Measurements from ENCODE around the gene TTC28. TPM values are rescaled to one million over a fixed set of nuclear protein-coding genes. Genes with fewer than 3 reads are reported as not detected.
"Not testable (repeated sequence)": the region's sequence is repeated elsewhere in the genome, so short reads cannot be mapped to it uniquely, and the experiment has no call there.

The TTC28 gene
- total RNA-seq, 4 donors from 2014 or later = 43.8 to 130 (median 92.0) TPM

DNA sequence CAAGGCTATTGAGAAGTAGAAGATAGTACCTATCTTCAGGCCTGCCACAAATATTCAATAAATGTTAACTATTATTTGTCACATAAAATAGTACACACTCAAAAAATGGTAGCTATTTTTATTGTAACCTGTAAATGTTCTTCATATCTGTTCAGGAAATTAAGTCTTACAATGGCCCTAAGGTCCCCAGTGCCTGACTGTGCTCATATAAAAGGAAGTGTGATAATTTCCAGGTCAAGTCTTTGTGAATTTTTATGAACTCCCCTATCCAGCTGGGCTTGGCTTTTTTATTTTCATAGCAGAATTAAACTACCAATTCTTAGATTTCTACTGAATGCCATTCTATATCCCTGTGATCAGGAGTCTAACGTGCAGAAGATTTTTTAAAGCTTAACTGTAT lies 476.4 kb downstream of the TTC28 start:
- intact Hi-C loops (cut with DNase I; ENCODE audit: low total_unique reads) = no loop called here
- no peak overlapping the region for H3K27ac ChIP-seq
- DNase-seq = no peak

DNA sequence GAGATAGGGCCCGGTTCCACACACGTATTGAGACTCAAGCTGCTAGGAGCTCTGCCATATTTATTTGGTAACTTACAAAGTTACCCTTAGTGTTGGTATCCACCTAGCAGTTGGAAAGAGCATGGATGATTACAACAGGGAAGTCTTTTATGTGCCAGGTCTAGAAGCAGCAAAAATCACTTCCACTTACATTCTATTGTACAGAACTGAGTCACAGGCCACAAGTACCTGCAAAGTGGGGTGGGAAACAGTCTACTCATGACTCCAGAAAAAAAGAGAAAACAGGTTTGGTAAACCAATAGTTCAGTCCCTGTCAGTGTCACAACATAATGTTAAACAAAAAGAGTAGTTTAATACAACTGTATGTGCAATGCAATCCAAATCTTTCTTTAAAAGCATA lies 480.9 kb downstream of the TTC28 start:
- intact Hi-C loops (cut with DNase I; ENCODE audit: low total_unique reads) = no loop called here
- no peak overlapping the region for H3K4me3 ChIP-seq
- no peaks in the 10 kb centered on the region for H3K27me3 ChIP-seq
- H3K27ac ChIP-seq = no peak overlapping the region
- no peaks in the 10 kb centered on the region for H3K36me3 ChIP-seq
- DNase-seq = no peak
- TF ChIP-seq POLR2A (IDR thresholded peaks at IDR 0.05) = no peak
- TF ChIP-seq, protein P1, sequence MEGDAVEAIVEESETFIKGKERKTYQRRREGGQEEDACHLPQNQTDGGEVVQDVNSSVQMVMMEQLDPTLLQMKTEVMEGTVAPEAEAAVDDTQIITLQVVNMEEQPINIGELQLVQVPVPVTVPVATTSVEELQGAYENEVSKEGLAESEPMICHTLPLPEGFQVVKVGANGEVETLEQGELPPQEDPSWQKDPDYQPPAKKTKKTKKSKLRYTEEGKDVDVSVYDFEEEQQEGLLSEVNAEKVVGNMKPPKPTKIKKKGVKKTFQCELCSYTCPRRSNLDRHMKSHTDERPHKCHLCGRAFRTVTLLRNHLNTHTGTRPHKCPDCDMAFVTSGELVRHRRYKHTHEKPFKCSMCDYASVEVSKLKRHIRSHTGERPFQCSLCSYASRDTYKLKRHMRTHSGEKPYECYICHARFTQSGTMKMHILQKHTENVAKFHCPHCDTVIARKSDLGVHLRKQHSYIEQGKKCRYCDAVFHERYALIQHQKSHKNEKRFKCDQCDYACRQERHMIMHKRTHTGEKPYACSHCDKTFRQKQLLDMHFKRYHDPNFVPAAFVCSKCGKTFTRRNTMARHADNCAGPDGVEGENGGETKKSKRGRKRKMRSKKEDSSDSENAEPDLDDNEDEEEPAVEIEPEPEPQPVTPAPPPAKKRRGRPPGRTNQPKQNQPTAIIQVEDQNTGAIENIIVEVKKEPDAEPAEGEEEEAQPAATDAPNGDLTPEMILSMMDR (IDR thresholded peaks at IDR 0.05) = no peak
- peaks cover 0 to 3% of the 10 kb centered on the region in 2 donors for H3K4me1 ChIP-seq
- no peaks in the 10 kb centered on the region for H3K9me3 ChIP-seq

More for the DNA sequence above, 476.4 kb downstream of the TTC28 start:
- Histone ChIP-seq H3K4me3 (no peak overlapping the region), H3K4me1 (peaks cover 0 to 3% of the 10 kb centered on the region in 2 donors), H3K27me3 (no peaks in the 10 kb centered on the region), H3K36me3 (no peaks in the 10 kb centered on the region), H3K9me3 (no peaks in the 10 kb centered on the region)
- TF ChIP-seq POLR2A (IDR thresholded peaks at IDR 0.05) = no peak
- TF ChIP-seq, protein P1 (IDR thresholded peaks at IDR 0.05) = no peak

DNA sequence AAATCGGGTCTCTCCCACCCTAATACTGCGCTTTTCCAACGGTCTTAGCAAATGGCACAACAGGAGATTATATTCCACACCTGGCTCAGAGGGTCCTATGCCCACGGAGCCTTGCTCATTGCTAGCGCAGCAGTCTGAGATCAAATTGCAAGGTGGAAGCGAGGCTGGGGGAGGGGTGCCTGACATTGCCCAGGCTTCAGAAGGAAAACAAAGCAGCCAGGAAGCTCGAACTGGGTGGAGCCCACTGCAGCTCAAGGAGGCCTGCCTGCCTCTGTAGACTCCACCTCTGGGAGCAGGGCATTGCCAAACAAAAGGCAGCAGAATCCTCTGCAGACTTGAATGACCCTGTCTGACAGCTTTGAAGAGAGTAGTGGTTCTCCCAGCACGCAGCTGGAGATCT lies 488.1 kb downstream of the TTC28 start:
- H3K9me3 ChIP-seq; intact Hi-C loops (cut with DNase I; ENCODE audit: low total_unique reads); H3K4me1 ChIP-seq; H3K36me3 ChIP-seq; H3K27me3 ChIP-seq; H3K27ac ChIP-seq; H3K4me3 ChIP-seq; DNase-seq: not testable (repeated sequence)

DNA sequence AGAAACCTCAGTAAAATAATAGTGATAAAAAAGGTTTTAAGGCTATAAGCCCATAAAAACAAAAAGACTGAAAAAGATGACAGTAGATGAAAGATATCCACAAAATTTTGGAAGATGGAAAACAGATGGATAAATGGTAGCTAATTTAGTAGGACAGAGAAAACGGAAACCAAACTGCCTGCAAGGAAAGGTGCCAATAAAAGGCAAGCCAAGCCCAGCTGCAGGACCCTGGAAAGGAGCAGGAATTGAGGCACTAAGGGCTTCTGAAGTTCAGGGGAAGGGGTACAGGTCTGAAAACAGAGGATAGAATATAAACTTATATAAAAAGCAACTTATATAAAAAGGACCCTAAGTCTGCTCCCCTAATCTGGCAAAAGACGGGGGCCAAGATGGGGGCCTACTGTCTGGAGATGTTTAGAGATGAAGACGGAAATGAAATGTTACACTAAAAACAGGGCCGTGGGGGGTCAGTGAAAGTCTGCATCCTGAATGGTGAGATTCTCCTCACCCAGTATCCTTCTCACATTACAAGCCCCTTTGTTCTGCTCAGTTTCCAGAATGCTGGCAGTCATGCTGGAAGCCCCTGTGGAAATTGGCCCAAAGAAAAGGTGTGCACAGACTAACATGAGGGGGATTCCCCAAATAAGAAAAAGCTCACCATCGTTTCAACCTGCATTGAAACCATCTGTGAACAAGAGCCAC lies 491.3 kb downstream of the TTC28 start:
- TF ChIP-seq, protein P1 (IDR thresholded peaks at IDR 0.05) = no peak
- TF ChIP-seq POLR2A (IDR thresholded peaks at IDR 0.05) = no peak
- intact Hi-C loops (cut with DNase I; ENCODE audit: low total_unique reads) = no loop called here
- Histone ChIP-seq H3K4me3 (no peak overlapping the region), H3K9me3 (no peaks in the 10 kb centered on the region), H3K36me3 (no peaks in the 10 kb centered on the region), H3K4me1 (no peaks in the 10 kb centered on the region), H3K27me3 (no peaks in the 10 kb centered on the region), H3K27ac (no peak overlapping the region)
- DNase-seq = no peak

DNA sequence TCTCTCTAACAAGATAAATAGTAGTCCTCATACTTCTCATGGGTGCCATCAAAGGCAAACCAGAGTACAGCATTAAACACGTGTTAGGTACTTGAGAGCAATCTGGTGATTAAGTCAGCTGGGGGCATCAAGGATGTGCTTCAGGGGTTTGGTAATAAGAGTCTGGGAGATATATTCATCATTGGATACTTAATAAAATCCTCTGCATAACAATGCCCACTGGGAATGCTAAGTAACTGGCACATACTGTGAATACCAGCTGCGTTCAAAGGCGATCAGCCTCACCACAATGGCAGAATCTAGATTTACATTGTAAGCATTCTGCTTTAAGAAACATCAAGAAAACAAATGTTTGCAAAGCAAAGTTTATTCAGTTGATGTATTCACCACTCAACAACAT lies 492.0 kb downstream of the TTC28 start:
- intact Hi-C loops (cut with DNase I; ENCODE audit: low total_unique reads) = no loop called here
- no peak for DNase-seq
- Histone ChIP-seq H3K27me3 (no peaks in the 10 kb centered on the region), H3K36me3 (no peaks in the 10 kb centered on the region), H3K4me3 (no peak overlapping the region), H3K4me1 (no peaks in the 10 kb centered on the region), H3K27ac (no peak overlapping the region), H3K9me3 (no peaks in the 10 kb centered on the region)
- TF ChIP-seq POLR2A (IDR thresholded peaks at IDR 0.05) = no peak
- TF ChIP-seq, protein P1 (IDR thresholded peaks at IDR 0.05) = no peak

Measured in uterus (tissue), 4 donors.